Esophagus muscularis mucosa (tissue), 3 donors: ENCODE results near the gene GATA3.

Experiments used
- EP300 ChIP-seq: sonication (generic); formaldehyde crosslinking; IDR thresholded peaks from one replicate; pipeline ENCODE4 v1.6.1; 2017; ENCODE audit warnings: antibody characterized with exemption
- POLR2A ChIP-seq: fragments of 450-650 bp; IDR thresholded peaks from one replicate; pipeline ENCODE4 v1.6.1; 2017; ENCODE audit warnings: antibody characterized with exemption, moderate library complexity, mild to moderate bottlenecking, low read depth
- POLR2AphosphoS5 ChIP-seq, 2 donors: sonication (generic); formaldehyde crosslinking; IDR thresholded peaks; one replicate each; pipeline ENCODE4 v1.6.1; 2017; ENCODE audit warnings: antibody characterized with exemption in 2 of 2

DNA sequence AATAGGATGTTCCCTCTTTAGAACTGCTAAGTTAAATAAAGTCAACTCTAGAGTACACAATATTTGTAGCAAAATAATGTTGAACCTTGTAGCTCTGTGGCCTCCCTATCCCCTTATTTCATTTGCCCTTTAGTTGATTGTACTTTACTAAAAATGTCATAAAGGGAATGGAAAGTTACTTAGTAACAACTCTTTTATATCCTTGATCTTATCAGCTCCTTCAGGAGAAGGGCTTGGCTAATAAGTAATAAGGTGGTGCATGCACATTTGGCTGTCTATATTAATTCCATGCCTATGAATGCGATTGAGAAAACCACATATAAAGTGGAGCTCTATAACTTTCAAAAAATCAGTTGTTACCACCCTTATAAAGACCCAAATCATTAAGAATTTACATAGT lies 41.5 kb upstream of the GATA3 start:
- TF ChIP-seq POLR2A (no peak), EP300 (no peak), POLR2AphosphoS5 (IDR thresholded peaks at IDR 0.05) (no peak)
